ENCODE data around the gene ZDHHC12. TPM values are rescaled to one million over a fixed set of nuclear protein-coding genes. Genes with fewer than 3 reads are reported as not detected.

ZDHHC12 gene
- total and polyA plus RNA-seq, 2 of the 13 experiments (the other 11 are each of a cell fraction or from before 2014, with no cell fraction given): 25.4 to 28.0 TPM

DNA sequence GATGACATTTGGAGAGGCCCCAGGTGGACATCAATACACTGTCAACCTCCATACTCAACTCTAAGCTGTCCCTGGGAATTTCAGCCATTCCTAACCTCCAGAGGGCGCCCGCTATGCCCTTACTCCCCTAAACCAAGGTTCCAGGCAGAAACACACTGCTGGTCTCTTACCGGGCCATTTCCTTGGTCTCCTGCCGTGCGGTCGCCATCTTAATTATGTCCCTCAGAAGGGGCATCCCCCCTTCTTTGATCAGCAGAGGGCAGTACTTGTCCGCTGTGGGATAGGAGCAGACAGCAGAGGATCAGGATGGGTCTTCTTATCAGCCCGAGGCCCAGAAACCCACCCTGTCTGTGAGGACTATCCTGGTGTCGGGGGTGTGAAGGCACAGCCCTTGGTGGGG is 9.3 kb upstream of the ZDHHC12 start (continued):
- peak; percentile 48; the same call in 1 of the 2 replicates for TF ChIP-seq ZNF614 (CRISPR knock-in tag; IDR thresholded peaks at IDR 0.05; ENCODE audit: borderline replicate concordance)
- peak; percentile 86 for TF ChIP-seq STAG1 (CRISPR knock-in tag; IDR thresholded peaks at IDR 0.05)
- TF ChIP-seq HDAC1 (CRISPR knock-in tag; IDR thresholded peaks at IDR 0.05): peak; percentile 47; the same call in 1 of the 2 replicates
- TF ChIP-seq YEATS4 (CRISPR knock-in tag; IDR thresholded peaks at IDR 0.05; ENCODE audit: borderline replicate concordance): no peak
- TF ChIP-seq IRF2 (CRISPR knock-in tag; IDR thresholded peaks at IDR 0.05): peak; percentile 68; the same call in 1 of the 2 replicates
- TF ChIP-seq, protein P1, sequence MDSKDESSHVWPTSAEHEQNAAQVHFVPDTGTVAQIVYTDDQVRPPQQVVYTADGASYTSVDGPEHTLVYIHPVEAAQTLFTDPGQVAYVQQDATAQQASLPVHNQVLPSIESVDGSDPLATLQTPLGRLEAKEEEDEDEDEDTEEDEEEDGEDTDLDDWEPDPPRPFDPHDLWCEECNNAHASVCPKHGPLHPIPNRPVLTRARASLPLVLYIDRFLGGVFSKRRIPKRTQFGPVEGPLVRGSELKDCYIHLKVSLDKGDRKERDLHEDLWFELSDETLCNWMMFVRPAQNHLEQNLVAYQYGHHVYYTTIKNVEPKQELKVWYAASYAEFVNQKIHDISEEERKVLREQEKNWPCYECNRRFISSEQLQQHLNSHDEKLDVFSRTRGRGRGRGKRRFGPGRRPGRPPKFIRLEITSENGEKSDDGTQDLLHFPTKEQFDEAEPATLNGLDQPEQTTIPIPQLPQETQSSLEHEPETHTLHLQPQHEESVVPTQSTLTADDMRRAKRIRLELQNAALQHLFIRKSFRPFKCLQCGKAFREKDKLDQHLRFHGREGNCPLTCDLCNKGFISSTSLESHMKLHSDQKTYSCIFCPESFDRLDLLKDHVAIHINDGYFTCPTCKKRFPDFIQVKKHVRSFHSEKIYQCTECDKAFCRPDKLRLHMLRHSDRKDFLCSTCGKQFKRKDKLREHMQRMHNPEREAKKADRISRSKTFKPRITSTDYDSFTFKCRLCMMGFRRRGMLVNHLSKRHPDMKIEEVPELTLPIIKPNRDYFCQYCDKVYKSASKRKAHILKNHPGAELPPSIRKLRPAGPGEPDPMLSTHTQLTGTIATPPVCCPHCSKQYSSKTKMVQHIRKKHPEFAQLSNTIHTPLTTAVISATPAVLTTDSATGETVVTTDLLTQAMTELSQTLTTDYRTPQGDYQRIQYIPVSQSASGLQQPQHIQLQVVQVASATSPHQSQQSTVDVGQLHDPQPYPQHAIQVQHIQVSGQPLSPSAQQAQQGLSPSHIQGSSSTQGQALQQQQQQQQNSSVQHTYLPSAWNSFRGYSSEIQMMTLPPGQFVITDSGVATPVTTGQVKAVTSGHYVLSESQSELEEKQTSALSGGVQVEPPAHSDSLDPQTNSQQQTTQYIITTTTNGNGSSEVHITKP (CRISPR knock-in tag; IDR thresholded peaks at IDR 0.05; ENCODE audit: low read depth): 0 out of 2 replicates have a peak, but pooled peaks have one; percentile 44
- TF ChIP-seq ELF3 (CRISPR knock-in tag; IDR thresholded peaks at IDR 0.05): peak; percentile 79
- TF ChIP-seq, protein P2, sequence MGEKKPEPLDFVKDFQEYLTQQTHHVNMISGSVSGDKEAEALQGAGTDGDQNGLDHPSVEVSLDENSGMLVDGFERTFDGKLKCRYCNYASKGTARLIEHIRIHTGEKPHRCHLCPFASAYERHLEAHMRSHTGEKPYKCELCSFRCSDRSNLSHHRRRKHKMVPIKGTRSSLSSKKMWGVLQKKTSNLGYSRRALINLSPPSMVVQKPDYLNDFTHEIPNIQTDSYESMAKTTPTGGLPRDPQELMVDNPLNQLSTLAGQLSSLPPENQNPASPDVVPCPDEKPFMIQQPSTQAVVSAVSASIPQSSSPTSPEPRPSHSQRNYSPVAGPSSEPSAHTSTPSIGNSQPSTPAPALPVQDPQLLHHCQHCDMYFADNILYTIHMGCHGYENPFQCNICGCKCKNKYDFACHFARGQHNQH (CRISPR knock-in tag; IDR thresholded peaks at IDR 0.05): 0 out of 2 replicates have a peak, but pooled peaks have one; percentile 51
- TF ChIP-seq ELF1 (CRISPR knock-in tag; IDR thresholded peaks at IDR 0.05): peak; percentile 54
- TF ChIP-seq REPIN1 (CRISPR knock-in tag; IDR thresholded peaks at IDR 0.05; ENCODE audit: borderline replicate concordance, low read depth): 0 out of 2 replicates have a peak, but pooled peaks have one; percentile 49
- peak; percentile 30; the same call in 1 of the 2 replicates for TF ChIP-seq NR2C2 (CRISPR knock-in tag; IDR thresholded peaks at IDR 0.05; ENCODE audit: borderline replicate concordance)
- TF ChIP-seq SMAD3 (CRISPR knock-in tag; IDR thresholded peaks at IDR 0.05): no peak
- no peak for TF ChIP-seq NR2F6 (IDR thresholded peaks at IDR 0.05)
- TF ChIP-seq NR2F6 (CRISPR knock-in tag; IDR thresholded peaks at IDR 0.05): peak; percentile 56
- TF ChIP-seq, protein P3, sequence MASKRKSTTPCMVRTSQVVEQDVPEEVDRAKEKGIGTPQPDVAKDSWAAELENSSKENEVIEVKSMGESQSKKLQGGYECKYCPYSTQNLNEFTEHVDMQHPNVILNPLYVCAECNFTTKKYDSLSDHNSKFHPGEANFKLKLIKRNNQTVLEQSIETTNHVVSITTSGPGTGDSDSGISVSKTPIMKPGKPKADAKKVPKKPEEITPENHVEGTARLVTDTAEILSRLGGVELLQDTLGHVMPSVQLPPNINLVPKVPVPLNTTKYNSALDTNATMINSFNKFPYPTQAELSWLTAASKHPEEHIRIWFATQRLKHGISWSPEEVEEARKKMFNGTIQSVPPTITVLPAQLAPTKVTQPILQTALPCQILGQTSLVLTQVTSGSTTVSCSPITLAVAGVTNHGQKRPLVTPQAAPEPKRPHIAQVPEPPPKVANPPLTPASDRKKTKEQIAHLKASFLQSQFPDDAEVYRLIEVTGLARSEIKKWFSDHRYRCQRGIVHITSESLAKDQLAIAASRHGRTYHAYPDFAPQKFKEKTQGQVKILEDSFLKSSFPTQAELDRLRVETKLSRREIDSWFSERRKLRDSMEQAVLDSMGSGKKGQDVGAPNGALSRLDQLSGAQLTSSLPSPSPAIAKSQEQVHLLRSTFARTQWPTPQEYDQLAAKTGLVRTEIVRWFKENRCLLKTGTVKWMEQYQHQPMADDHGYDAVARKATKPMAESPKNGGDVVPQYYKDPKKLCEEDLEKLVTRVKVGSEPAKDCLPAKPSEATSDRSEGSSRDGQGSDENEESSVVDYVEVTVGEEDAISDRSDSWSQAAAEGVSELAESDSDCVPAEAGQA (IDR thresholded peaks at IDR 0.05; ENCODE audit: low read depth): peak; percentile 66
- TF ChIP-seq, protein P3 (CRISPR knock-in tag; IDR thresholded peaks at IDR 0.05; ENCODE audit: borderline replicate concordance): no peak
- TF ChIP-seq XRCC5 (optimal IDR thresholded peaks at IDR 0.05; ENCODE audit: low read length): peak; percentile 95
- peak; percentile 69 for TF ChIP-seq ZNF331 (CRISPR knock-in tag; IDR thresholded peaks at IDR 0.05)
- TF ChIP-seq RAD21 (CRISPR knock-in tag; IDR thresholded peaks at IDR 0.05): peak; percentile 90
- TF ChIP-seq MEIS2 (CRISPR knock-in tag; IDR thresholded peaks at IDR 0.05): no peak
- peak; percentile 44 for TF ChIP-seq RBM22 (optimal IDR thresholded peaks at IDR 0.05; ENCODE audit: low read length)

Data from HepG2 (cell line).